Activated effector memory CD4-positive, alpha-beta T cell treated with anti-CD3 and anti-CD28 coated beads, Interleukin-2, amount 50 U/mL, for 16 hours (primary cell): Measurements from ENCODE around the gene ADCY1.
A peak's percentile ranks its signal among the peaks of the same experiment; 100 is the strongest.

Experiments
- DNase-seq: peaks from one replicate; pipeline ENCODE4 v3.0.0-alpha.2; 2020

Gene ADCY1

DNA sequence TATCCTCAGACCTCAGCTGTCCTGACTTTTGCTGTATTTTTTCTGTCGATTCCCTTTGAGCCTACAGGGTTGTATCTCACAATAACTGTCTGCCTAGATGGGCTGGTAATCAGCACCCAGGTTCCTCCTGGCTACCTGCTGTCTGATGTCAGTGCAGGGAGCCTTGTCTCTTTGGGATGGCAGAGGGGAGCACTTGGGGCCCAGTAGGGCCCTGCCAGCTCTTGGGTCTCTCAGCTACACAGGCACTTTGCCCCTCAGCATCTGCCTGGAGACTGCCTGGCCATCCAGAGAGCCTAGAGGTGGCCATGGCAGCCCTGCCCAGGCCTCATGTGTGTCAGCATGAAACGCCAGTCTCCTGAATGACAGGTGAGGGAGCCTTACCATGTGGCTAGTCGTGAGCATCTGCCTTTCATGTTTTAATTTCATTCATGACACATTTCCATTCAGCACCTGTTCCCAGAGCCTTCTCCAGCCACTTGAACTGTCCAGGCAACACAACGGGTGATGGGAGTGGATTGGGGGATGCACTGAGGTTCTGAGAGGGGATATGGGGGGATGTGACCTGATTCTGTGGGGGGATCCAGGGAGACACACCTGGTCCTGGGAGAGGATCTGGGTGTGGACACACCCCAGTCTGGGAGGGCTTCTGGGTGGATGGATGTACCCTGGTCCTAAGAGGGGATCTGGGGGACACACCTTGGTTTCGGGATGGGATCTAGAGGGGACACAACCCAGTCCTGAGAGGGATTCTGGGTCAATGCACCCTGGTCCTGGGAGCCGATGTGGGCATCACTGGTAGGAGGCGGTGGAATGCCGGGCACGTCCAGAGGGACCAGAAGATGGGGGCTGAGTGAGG, 21.9 kb downstream of the ADCY1 start:
- peak; percentile 51 for DNase-seq

DNA sequence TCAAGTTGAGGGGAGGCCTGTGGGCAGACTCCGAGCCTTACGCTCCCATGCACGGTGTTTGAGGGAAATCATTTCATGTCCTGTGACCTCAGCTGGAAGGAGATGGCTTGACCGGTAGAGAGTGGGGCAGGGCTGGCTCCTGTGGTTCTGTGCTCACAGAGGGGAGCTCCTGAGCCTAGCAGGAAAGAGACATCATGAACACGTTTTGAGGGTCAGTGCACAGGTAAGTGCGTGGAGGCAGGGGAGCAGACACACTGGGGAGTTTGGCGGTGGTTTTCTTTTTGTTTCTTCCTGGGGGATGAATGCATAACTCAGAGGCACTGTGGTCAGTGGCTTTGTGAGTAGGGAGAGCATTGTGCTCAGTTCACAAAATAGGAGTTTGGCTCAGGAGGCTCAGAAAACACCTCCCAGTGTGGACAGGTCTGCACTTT, 22.5 kb downstream of the ADCY1 start:
- DNase-seq = no peak

GRCh38 chr7:45597286-45597984, 23.3 kb downstream of the ADCY1 start:
- DNase-seq = peak; percentile 36

GRCh38 chr7:45598886-45599520, 24.8 kb downstream of the ADCY1 start:
- DNase-seq = peak; percentile 55

- DNase-seq = peak; percentile 47
These were observed 25.9 kb downstream of the ADCY1 start for GRCh38 chr7:45599851-45600706.

DNA sequence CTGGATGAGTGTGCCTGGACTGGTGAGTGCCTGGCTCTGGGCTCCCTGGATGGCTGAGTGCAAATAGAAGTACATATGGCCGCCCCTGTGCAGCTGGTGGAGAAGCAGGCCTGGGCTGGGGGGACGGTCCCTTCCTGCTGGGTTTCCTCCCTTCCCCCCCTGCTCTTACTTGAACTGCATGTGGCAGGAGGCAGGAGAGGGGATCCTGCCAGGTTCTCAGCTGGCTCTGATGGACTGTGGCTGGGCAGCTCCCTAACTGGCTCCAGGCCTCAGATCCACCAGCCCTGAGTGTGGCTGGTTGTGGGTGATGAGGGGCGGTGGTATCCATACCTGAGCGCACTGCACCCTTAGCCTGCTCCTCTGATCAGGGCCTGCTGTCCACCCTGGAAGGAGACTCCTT, 26.9 kb downstream of the ADCY1 start:
- peak; percentile 13 for DNase-seq

DNA sequence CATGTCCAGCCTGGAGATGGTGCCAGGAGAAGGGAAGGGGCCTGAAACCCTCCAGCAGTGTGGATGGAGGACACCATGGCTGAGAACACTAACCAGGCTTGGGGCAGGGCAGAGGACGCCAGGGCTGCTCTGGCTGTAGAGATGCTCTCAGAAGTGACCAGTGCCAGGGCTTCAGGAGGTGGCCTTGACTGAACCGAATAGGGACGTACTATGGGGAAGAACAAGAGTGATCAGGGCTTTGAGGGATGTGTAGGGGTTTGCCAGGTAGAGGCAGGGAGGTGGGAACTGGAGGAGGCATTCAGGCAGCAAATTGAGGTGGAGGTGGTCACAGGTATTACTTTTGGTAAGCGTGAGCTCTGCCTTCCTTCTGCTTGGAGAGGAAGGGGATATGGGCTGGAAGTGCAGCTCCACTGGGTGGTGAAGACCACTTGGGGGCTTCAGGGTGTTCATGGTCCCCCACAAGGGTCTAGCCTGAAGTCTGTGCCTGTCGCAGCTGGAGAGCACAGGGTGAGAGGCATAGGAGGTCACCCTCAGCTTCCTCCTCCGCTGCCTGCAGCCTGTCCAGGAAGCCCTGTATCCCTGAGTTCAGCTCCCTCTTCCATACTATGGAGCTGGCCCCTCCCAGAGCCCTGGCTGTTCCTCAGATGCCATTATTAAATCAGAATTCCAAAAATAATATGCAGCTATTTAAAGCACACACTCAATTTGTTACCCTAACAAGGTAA, 27.8 kb downstream of the ADCY1 start:
- peak; percentile 38 for DNase-seq

DNA sequence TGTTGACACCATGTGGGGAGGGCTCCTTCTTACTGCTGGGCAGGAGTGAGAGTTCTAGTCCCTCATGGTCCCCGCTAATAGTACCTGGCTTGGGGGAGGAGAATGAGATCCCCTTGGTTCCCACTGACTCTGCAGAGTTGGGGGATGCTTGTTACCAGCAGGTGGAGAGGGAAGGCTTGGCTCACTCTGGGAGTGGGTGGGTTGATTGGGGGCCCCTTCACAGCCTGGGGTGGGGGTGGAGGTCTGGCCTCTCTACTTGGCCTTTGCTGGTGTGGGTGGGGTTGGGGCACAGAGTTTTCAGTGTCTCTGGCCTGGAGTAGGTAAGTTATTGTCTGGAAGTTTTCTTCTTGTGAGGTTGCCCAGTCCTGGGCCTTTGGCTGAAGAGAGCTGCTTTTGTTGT, 31.9 kb downstream of the ADCY1 start:
- DNase-seq = peak; percentile 27

DNA sequence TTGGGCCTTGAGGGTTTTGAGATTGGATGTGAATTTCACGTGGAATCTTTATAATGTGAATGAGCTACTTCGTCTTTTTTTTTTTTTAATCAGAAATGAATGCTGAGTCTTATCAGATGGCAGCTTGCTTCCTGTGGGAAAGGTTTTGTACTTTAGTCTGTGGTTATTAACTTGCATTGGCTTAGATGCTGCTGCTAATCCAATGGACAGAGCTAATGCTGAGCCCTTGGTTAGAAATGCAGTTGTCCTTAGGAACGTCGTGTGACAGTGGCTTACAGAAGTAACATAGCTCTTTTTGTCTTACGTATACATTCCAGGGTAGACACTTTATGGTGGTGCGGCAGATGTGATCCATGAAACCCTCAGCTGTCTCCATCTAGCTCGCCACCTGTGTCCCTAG, 32.8 kb downstream of the ADCY1 start:
- no peak for DNase-seq

- DNase-seq = peak; percentile 24
These were observed 35.0 kb downstream of the ADCY1 start for GRCh38 chr7:45609180-45609579.

DNA sequence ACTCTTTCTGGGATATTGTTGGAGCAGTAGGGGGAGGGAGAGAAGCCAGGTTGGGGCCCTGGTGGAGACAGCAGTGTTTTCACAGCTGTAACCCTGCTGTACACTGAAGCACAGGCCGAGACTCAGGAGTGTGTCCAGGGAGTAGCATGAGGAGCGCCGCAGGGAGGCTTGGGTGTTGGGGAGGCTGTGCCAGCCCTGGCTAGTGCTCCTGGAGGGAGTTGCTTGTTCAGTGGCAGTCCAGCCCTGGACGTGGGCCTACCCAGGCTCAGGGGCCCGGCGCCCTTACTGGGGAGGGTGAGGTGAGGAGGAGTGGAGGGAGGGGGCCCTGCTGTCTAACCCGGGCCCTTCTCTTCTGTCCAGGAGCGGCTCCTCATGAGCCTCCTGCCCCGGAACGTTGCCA, 35.9 kb downstream of the ADCY1 start:
- no peak for DNase-seq

DNA sequence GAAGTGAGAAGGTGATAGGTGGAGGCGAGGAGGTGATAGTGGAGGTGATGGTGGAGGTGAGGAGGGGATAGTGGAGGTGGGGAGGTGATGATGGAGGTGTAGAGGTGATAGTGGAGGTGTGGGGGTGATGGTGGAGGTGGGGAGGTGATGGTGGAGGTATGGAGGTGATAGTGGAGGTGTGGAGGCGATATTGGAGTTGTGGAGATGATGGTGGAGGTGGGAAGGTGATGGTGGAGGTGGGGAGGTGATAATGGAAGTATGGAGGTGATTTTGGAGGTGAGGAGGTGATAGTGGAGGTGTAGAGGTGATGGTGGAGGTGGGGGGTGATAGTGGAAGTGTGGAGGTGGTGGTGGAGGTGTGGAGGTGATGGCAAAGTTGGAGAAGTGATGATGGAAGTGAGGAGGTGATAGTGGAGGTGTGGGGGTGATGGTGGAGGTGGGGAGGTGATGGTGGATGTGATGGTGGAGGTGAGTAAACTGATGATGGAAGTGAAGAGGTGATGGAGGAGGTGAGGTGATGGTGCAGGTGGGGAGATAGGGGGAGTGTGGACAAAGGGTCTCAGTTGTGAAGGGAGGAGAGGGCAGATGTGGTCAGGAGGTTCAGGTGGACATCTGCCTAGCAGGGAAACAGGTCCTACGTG, 36.6 kb downstream of the ADCY1 start:
- no peak for DNase-seq

- DNase-seq = no peak
These were observed 43.0 kb downstream of the ADCY1 start for GRCh38 chr7:45617166-45617565.

DNA sequence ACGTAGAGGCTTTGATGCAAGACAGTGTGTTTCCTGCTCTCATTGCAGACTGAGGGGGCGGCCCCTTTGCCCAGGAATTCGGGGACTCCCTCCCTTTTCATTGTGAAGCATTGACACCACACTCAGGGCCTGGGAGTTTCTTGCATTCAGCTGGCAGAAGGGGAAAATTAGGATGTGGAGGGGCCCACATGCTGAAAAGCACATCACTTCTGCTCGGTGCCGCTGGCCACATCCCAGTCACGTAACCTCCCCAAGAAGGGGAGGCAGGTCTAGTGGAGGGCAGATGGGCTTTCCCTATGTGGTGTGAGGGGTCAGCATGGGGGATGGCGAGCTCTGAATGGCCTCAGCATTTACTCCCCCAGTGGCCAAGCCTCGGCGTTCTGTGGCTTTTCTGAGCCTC, 47.9 kb downstream of the ADCY1 start:
- DNase-seq = no peak

DNA sequence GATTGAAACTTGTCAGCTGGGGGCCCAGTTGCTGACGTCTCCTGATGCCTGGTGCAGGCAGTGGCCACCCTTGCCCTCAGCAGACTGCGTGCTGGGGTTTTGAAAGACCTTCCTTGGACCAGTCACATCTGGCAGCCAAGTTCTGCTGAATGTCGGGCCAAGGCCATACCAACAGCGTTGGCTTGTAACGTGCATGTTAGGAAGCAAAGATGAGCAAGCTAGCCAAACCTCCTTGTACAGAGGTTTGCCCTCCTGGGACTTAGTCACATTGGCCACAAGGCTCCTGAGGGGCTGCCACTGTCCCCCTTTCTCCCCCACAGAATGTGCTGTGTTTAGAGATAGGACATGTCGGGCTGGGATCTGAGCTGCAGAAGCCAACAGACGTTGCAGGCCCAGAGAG, 49.0 kb downstream of the ADCY1 start:
- DNase-seq = no peak

GRCh38 chr7:45623740-45624391, 49.7 kb downstream of the ADCY1 start:
- no peak for DNase-seq

DNA sequence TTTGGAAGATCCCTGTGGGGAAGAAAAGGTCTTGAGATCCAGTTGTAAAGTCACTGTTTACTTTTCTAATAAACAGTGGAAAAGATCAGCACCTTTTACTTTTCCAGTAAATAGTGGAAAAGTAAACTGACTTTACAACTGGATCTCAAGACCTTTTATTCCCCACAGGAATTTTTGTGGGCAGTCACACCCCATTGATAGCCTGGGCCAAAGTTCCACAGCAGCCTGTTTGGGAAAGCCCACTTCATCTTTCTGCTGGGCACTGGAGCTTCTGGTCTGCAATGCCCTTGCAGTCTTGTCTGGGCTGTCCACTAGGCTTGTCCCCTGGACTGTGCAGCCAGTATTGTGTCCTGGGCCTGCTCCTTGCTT, 50.2 kb downstream of the ADCY1 start:
- no peak for DNase-seq

DNA sequence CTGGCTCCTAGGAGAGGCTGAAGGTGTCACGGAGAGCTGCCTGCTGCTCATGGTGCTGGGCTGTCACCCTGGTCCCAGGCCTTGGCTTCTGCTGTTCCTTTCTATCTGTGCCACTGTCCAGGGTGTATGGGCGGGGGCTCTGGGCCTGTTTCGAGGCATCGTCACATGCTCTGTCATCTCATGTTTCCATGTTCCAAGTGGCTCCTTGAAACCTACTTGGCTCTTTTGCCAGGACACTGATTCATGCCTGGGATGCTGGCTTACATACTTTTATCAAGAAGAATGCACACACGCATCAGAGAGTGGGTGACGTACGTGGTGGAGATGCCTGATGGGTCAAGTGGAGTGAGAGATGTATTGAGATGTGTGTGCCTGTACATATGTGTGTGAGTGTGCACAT, 50.9 kb downstream of the ADCY1 start:
- no peak for DNase-seq

- no peak for DNase-seq
These were observed 51.7 kb downstream of the ADCY1 start for GRCh38 chr7:45625714-45626440.
